WTC11 (cell line): ENCODE results near the gene MCF2L2. TPM values are rescaled to one million over a fixed set of nuclear protein-coding genes. Genes with fewer than 3 reads are reported as not detected.

Experiments
- ATAC-seq: fragments of 200-7000 bp; cut with Tn5 transposase; 2 replicates; pipeline ENCODE4 v1.10.0; 2021; ENCODE audit warnings: mild to moderate bottlenecking, moderate library complexity
- CTCF ChIA-PET: fragments of 300-600 bp; sonication (Branson Sonifier 250); formaldehyde crosslinking; loops from one replicate; lab custom pipeline; 2021; ENCODE audit warnings: antibody characterized with exemption; lab: Charles Lee
- POLR2A ChIA-PET: fragments of 350-600 bp; sonication (Branson Sonifier 250); formaldehyde crosslinking; loops from one replicate; lab custom pipeline; 2021; ENCODE audit warnings: antibody characterized with exemption; lab: Charles Lee
- DNase-seq: peaks from one replicate; pipeline ENCODE4 v3.0.0; 2021; ENCODE audit warnings: low spot score
- H3K27ac Mint-ChIP-seq: 2 replicates; pipeline ENCODE4 v1.8.0; 2021; ENCODE audit warnings: mixed read lengths
- H3K27me3 Mint-ChIP-seq: 2 replicates; pipeline ENCODE4 v1.8.0; 2021; ENCODE audit warnings: low read depth, mild to moderate bottlenecking, moderate library complexity, mixed read lengths
- H3K36me3 Mint-ChIP-seq: 2 replicates; pipeline ENCODE4 v1.8.0; 2021; ENCODE audit warnings: mixed read lengths
- H3K4me1 Mint-ChIP-seq: 2 replicates; pipeline ENCODE4 v1.8.0; 2022; ENCODE audit warnings: mixed read lengths
- H3K4me3 Mint-ChIP-seq: 2 replicates; pipeline ENCODE4 v1.8.0; 2021; ENCODE audit warnings: mild to moderate bottlenecking, moderate library complexity, mixed read lengths
- H3K9me3 Mint-ChIP-seq: 2 replicates; pipeline ENCODE4 v1.8.0; 2021; ENCODE audit warnings: mixed read lengths
- ATF1 ChIP-seq: sonication (generic); formaldehyde crosslinking; IDR thresholded peaks from 2 replicates; pipeline ENCODE4 v1.8.1; 2023; ENCODE audit warnings: mild to moderate bottlenecking, moderate library complexity, missing genetic modification reagents
- E2F5 ChIP-seq: sonication (generic); formaldehyde crosslinking; IDR thresholded peaks from 2 replicates; pipeline ENCODE4 v1.8.1; 2022; ENCODE audit warnings: mild to moderate bottlenecking, moderate library complexity, missing genetic modification reagents
- ELF4 ChIP-seq: sonication (generic); formaldehyde crosslinking; IDR thresholded peaks from 2 replicates; pipeline ENCODE4 v1.8.1; 2022; ENCODE audit warnings: low read depth, mild to moderate bottlenecking, moderate library complexity, missing genetic modification reagents
- EMX1 ChIP-seq: fragments of 250-450 bp; sonication (Bioruptor Pico); IDR thresholded peaks from 2 replicates; pipeline ENCODE4 v1.8.0; 2021; ENCODE audit warnings: mild to moderate bottlenecking
- FOXJ3 ChIP-seq: sonication (generic); formaldehyde crosslinking; IDR thresholded peaks from 2 replicates; pipeline ENCODE4 v1.9.0; 2021; ENCODE audit warnings: missing genetic modification reagents, mild to moderate bottlenecking, borderline replicate concordance
- FOXP1 ChIP-seq: sonication (generic); formaldehyde crosslinking; IDR thresholded peaks from 2 replicates; pipeline ENCODE4 v1.8.0; 2022; ENCODE audit warnings: missing genetic modification reagents, mild to moderate bottlenecking, moderate library complexity, borderline replicate concordance
- GABPB1 ChIP-seq: sonication (generic); formaldehyde crosslinking; IDR thresholded peaks from 2 replicates; pipeline ENCODE4 v1.8.1; 2023; ENCODE audit warnings: mild to moderate bottlenecking, missing genetic modification reagents
- GTF2I ChIP-seq: fragments of 250-450 bp; sonication (Bioruptor Pico); conservative IDR thresholded peaks from 2 replicates; pipeline ENCODE4 v1.4.0; 2021; ENCODE audit warnings: mild to moderate bottlenecking
- HMGA2 ChIP-seq: fragments of 250-450 bp; sonication (Bioruptor Pico); IDR thresholded peaks from 2 replicates; pipeline ENCODE4 v1.4.0; 2021; ENCODE audit warnings: mild to moderate bottlenecking, moderate library complexity
- NFATC4 ChIP-seq: fragments of 250-450 bp; sonication (Bioruptor Pico); IDR thresholded peaks from 2 replicates; pipeline ENCODE4 v1.9.0; 2021; ENCODE audit warnings: mild to moderate bottlenecking
- NR3C1 ChIP-seq: sonication (generic); formaldehyde crosslinking; conservative IDR thresholded peaks from 2 replicates; pipeline ENCODE4 v1.8.1; 2023; ENCODE audit warnings: low read depth, mild to moderate bottlenecking, missing genetic modification reagents
- RELA ChIP-seq: sonication (generic); formaldehyde crosslinking; IDR thresholded peaks from 2 replicates; pipeline ENCODE4 v1.8.1; 2022; ENCODE audit warnings: missing genetic modification reagents, mild to moderate bottlenecking, borderline replicate concordance
- SMAD4 ChIP-seq: sonication (generic); formaldehyde crosslinking; IDR thresholded peaks from 2 replicates; pipeline ENCODE4 v1.8.0; 2022; ENCODE audit warnings: mild to moderate bottlenecking, missing genetic modification reagents
- TEAD1 ChIP-seq: sonication (generic); formaldehyde crosslinking; IDR thresholded peaks from 2 replicates; pipeline ENCODE4 v1.8.0; 2022; ENCODE audit warnings: mild to moderate bottlenecking, missing genetic modification reagents
- ZNF671 ChIP-seq: fragments of 250-450 bp; sonication (Bioruptor Pico); IDR thresholded peaks from 2 replicates; pipeline ENCODE4 v1.8.0; 2021; ENCODE audit warnings: mild to moderate bottlenecking
- total RNA-seq: library from RNA; stranded (reverse); gene quantifications from 3 replicates; pipeline ENCODE4 v1.2.3, GENCODE V29; 2021
- TF ChIP-seq, protein P1 (sequence below): sonication (generic); formaldehyde crosslinking; IDR thresholded peaks from 2 replicates; pipeline ENCODE4 v1.8.0; 2023; ENCODE audit warnings: missing genetic modification reagents, mild to moderate bottlenecking, borderline replicate concordance
- TF ChIP-seq, protein P2 (sequence below): sonication (generic); formaldehyde crosslinking; IDR thresholded peaks from 2 replicates; pipeline ENCODE4 v1.8.1; 2022; ENCODE audit warnings: mild to moderate bottlenecking, missing genetic modification reagents, moderate library complexity, borderline replicate concordance
- TF ChIP-seq, protein P3 (sequence below): fragments of 200-600 bp; IDR thresholded peaks from 2 replicates; pipeline ENCODE4 v1.8.0; 2022; ENCODE audit warnings: antibody characterized with exemption
- TF ChIP-seq, protein P4 (sequence below): sonication (generic); formaldehyde crosslinking; IDR thresholded peaks from 2 replicates; pipeline ENCODE4 v1.8.1; 2022; ENCODE audit warnings: missing genetic modification reagents, borderline replicate concordance
- TF ChIP-seq, protein P5 (sequence below): sonication (generic); formaldehyde crosslinking; IDR thresholded peaks from 2 replicates; pipeline ENCODE4 v1.8.0; 2022; ENCODE audit warnings: mild to moderate bottlenecking, missing genetic modification reagents
- TF ChIP-seq, protein P6 (sequence below): sonication (generic); formaldehyde crosslinking; IDR thresholded peaks from 2 replicates; pipeline ENCODE4 v1.8.1; 2022; ENCODE audit warnings: low read depth, missing genetic modification reagents, borderline replicate concordance

MCF2L2 gene
- total RNA-seq, 1 experiment from 2014 or later = 7.5 TPM

DNA sequence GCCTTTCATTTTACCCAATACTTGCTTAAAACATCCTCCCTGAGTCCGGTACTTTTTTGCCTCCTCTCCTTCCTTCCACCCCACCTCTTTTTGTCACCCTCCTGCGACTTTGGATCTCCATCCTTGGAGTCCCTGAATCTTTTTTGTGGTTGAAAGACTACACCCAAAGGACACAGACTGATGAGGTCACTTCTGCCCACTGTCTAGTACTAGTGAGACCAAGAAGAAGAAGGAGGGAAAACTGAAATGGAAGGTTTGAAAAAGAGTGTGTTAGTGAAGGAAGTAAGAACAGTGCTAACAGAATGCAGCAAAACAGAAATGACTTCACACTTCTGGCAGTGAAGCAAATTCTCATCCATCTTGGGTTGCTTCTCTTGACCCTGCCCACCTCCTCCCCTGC lies 168.8 kb downstream of the MCF2L2 start (continued):
- TF ChIP-seq, protein P1, sequence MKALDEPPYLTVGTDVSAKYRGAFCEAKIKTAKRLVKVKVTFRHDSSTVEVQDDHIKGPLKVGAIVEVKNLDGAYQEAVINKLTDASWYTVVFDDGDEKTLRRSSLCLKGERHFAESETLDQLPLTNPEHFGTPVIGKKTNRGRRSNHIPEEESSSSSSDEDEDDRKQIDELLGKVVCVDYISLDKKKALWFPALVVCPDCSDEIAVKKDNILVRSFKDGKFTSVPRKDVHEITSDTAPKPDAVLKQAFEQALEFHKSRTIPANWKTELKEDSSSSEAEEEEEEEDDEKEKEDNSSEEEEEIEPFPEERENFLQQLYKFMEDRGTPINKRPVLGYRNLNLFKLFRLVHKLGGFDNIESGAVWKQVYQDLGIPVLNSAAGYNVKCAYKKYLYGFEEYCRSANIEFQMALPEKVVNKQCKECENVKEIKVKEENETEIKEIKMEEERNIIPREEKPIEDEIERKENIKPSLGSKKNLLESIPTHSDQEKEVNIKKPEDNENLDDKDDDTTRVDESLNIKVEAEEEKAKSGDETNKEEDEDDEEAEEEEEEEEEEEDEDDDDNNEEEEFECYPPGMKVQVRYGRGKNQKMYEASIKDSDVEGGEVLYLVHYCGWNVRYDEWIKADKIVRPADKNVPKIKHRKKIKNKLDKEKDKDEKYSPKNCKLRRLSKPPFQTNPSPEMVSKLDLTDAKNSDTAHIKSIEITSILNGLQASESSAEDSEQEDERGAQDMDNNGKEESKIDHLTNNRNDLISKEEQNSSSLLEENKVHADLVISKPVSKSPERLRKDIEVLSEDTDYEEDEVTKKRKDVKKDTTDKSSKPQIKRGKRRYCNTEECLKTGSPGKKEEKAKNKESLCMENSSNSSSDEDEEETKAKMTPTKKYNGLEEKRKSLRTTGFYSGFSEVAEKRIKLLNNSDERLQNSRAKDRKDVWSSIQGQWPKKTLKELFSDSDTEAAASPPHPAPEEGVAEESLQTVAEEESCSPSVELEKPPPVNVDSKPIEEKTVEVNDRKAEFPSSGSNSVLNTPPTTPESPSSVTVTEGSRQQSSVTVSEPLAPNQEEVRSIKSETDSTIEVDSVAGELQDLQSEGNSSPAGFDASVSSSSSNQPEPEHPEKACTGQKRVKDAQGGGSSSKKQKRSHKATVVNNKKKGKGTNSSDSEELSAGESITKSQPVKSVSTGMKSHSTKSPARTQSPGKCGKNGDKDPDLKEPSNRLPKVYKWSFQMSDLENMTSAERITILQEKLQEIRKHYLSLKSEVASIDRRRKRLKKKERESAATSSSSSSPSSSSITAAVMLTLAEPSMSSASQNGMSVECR (CRISPR knock-in tag) = no peak
- no peak for TF ChIP-seq ATF1 (CRISPR knock-in tag)
- no peak for TF ChIP-seq GTF2I
- no peak for TF ChIP-seq NFATC4 (CRISPR knock-in tag)
- no peak for TF ChIP-seq FOXP1 (CRISPR knock-in tag)
- TF ChIP-seq, protein P2, sequence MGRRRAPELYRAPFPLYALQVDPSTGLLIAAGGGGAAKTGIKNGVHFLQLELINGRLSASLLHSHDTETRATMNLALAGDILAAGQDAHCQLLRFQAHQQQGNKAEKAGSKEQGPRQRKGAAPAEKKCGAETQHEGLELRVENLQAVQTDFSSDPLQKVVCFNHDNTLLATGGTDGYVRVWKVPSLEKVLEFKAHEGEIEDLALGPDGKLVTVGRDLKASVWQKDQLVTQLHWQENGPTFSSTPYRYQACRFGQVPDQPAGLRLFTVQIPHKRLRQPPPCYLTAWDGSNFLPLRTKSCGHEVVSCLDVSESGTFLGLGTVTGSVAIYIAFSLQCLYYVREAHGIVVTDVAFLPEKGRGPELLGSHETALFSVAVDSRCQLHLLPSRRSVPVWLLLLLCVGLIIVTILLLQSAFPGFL (CRISPR knock-in tag) = no peak
- no peak for TF ChIP-seq ZNF671 (CRISPR knock-in tag)

DNA sequence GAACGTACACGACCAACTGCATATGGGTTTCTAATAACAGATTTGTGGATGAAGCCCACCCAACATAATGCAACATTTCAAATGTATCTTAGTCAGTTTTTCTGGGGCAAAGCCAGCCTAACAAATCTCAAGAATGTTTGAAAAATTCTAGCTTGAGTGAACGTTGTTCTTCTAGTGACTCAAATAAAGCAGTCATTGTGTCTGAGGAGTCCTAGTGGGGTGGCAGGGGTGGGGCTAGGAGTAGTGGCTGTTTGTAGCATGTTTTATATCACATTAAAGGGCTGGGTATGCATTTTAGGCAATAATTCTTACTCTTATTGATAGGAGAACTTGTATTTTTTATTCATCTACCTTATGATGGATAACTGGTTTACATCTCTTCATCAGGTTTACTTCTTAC lies 169.3 kb downstream of the MCF2L2 start:
- Mint-ChIP-seq H3K4me1 (peaks cover 18% of the 10 kb centered on the region), H3K9me3 (no peaks in the 10 kb centered on the region), H3K27ac (no peak overlapping the region), H3K4me3 (no peak overlapping the region)
- DNase-seq = no peak
- ChIA-PET CTCF (no interaction called here), POLR2A (no interaction called here)
- TF ChIP-seq SMAD4 (CRISPR knock-in tag) = no peak
- TF ChIP-seq E2F5 (CRISPR knock-in tag) = no peak
- TF ChIP-seq NR3C1 (CRISPR knock-in tag) = no peak
- TF ChIP-seq, protein P3, sequence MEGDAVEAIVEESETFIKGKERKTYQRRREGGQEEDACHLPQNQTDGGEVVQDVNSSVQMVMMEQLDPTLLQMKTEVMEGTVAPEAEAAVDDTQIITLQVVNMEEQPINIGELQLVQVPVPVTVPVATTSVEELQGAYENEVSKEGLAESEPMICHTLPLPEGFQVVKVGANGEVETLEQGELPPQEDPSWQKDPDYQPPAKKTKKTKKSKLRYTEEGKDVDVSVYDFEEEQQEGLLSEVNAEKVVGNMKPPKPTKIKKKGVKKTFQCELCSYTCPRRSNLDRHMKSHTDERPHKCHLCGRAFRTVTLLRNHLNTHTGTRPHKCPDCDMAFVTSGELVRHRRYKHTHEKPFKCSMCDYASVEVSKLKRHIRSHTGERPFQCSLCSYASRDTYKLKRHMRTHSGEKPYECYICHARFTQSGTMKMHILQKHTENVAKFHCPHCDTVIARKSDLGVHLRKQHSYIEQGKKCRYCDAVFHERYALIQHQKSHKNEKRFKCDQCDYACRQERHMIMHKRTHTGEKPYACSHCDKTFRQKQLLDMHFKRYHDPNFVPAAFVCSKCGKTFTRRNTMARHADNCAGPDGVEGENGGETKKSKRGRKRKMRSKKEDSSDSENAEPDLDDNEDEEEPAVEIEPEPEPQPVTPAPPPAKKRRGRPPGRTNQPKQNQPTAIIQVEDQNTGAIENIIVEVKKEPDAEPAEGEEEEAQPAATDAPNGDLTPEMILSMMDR = no peak
- TF ChIP-seq, protein P4, sequence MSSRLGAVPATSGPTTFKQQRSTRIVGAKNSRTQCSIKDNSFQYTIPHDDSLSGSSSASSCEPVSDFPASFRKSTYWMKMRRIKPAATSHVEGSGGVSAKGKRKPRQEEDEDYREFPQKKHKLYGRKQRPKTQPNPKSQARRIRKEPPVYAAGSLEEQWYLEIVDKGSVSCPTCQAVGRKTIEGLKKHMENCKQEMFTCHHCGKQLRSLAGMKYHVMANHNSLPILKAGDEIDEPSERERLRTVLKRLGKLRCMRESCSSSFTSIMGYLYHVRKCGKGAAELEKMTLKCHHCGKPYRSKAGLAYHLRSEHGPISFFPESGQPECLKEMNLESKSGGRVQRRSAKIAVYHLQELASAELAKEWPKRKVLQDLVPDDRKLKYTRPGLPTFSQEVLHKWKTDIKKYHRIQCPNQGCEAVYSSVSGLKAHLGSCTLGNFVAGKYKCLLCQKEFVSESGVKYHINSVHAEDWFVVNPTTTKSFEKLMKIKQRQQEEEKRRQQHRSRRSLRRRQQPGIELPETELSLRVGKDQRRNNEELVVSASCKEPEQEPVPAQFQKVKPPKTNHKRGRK = no peak
- TF ChIP-seq, protein P5, sequence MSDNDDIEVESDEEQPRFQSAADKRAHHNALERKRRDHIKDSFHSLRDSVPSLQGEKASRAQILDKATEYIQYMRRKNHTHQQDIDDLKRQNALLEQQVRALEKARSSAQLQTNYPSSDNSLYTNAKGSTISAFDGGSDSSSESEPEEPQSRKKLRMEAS (CRISPR knock-in tag) = no peak
- no peak for TF ChIP-seq HMGA2 (CRISPR knock-in tag)
- no peak for TF ChIP-seq GABPB1 (CRISPR knock-in tag)
- no peak for TF ChIP-seq ELF4 (CRISPR knock-in tag)
- TF ChIP-seq RELA (CRISPR knock-in tag) = no peak
- TF ChIP-seq, protein P6, sequence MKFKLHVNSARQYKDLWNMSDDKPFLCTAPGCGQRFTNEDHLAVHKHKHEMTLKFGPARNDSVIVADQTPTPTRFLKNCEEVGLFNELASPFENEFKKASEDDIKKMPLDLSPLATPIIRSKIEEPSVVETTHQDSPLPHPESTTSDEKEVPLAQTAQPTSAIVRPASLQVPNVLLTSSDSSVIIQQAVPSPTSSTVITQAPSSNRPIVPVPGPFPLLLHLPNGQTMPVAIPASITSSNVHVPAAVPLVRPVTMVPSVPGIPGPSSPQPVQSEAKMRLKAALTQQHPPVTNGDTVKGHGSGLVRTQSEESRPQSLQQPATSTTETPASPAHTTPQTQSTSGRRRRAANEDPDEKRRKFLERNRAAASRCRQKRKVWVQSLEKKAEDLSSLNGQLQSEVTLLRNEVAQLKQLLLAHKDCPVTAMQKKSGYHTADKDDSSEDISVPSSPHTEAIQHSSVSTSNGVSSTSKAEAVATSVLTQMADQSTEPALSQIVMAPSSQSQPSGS (CRISPR knock-in tag) = no peak
- TF ChIP-seq TEAD1 = no peak
- TF ChIP-seq EMX1 (CRISPR knock-in tag) = no peak
- no peak for TF ChIP-seq FOXJ3 (CRISPR knock-in tag)
- TF ChIP-seq, all 79 proteins: peak for 0
- no peaks in the 10 kb centered on the region for H3K36me3 Mint-ChIP-seq
- ATAC-seq = no peak
- peaks cover 16% of the 10 kb centered on the region for H3K27me3 Mint-ChIP-seq
